H1 (cell line): Measurements from ENCODE around the gene CASP9. TPM values are rescaled to one million over a fixed set of nuclear protein-coding genes. Genes with fewer than 3 reads are reported as not detected.

ENCODE experiments used
- RXRA ChIP-seq: IDR thresholded peaks from 2 replicates; pipeline ENCODE4 v1.6.1; 2011; ENCODE audit warnings: low read depth, mild to moderate bottlenecking, low read length, moderate library complexity; ENCODE audit not compliant: insufficient read depth
- polyA plus RNA-seq, 7 experiments: library from polyadenylated mRNA; depleted of rRNA in 3 of 7; stranded (reverse) in 5 of 7; unstranded in 2 of 7; fragments of >200 nt in 5 of 7; fragments of 200-250 nt in 2 of 7; gene quantifications; 1 replicate in 5 of 7; 2 replicates in 1 of 7; 4 replicates in 1 of 7; pipeline versions ENCODE4 v1.2.1 to v1.2.3, GENCODE V29; 2011 to 2013; ENCODE audit warnings: missing spikeins in 2 of 7, mixed read lengths in 2 of 7
- total RNA-seq: library from RNA; stranded (reverse); fragmentation: NEBNext Ultra II Directional; extraction: Animal tissue kit (Norgen Biotek cat#: 25700); gene quantifications from 2 replicates; pipeline ENCODE4 v1.2.1, GENCODE V29; 2021

CASP9 gene
- total and polyA plus RNA-seq, 2 of the 8 experiments (the other 6 are each of a cell fraction or from before 2014, with no cell fraction given): 14.8 to 36.3 TPM

- no peak for TF ChIP-seq RXRA
These were observed 33.6 kb upstream of the CASP9 start (continued) for GRCh38 chr1:15557594-15557993.
